Esophagus squamous epithelium (tissue), 5 donors: ENCODE results near the gene KCNH1. TPM values are rescaled to one million over a fixed set of nuclear protein-coding genes. Genes with fewer than 3 reads are reported as not detected.

Source experiments
- DNase-seq: peaks from one replicate; lab custom pipeline; 2025; lab: John Stamatoyannopoulos, UW
- H3K27ac ChIP-seq, 4 donors: fragments of 200-600 bp; sonication (generic); one replicate each; pipeline ENCODE4 v1.5.1; 2016 to 2019; ENCODE audit warnings: mild to moderate bottlenecking in 1 of 4
- H3K27me3 ChIP-seq, 4 donors: fragments of 200-600 bp; sonication (generic); 1 replicate in 3 of 4; 2 replicates in 1 of 4; pipeline versions ENCODE4 v1.5.1 to v1.6.0; 2017 to 2021; ENCODE audit warnings: antibody characterized with exemption in 1 of 4
- H3K36me3 ChIP-seq, 3 donors: fragments of 200-600 bp; sonication (generic); one replicate each; pipeline ENCODE4 v1.5.1; 2016 to 2019
- H3K4me1 ChIP-seq, 3 donors: fragments of 200-600 bp; sonication (generic); one replicate each; pipeline ENCODE4 v1.5.1; 2017 to 2019
- H3K4me3 ChIP-seq, 4 donors: fragments of 200-600 bp; sonication (generic); 1 replicate in 3 of 4; 2 replicates in 1 of 4; pipeline ENCODE4 v1.5.1; 2016 to 2019; ENCODE audit warnings: mild to moderate bottlenecking in 2 of 4, moderate library complexity in 1 of 4
- H3K9me3 ChIP-seq, 3 donors: fragments of 200-600 bp; sonication (generic); one replicate each; pipeline ENCODE4 v1.5.1; 2016 to 2019
- CTCF ChIP-seq, 6 experiments: fragments of 450-650 bp in 4 of 6; fragments of 200-600 bp in 2 of 6; sonication (generic) in 2 of 6; IDR thresholded peaks; one replicate each; pipeline ENCODE4 v1.5.1; 2016 to 2019; ENCODE audit warnings: antibody characterized with exemption in 6 of 6, mild to moderate bottlenecking in 4 of 6, moderate library complexity in 4 of 6
- POLR2A ChIP-seq, 4 donors: fragments of 450-650 bp; IDR thresholded peaks; one replicate each; pipeline ENCODE4 v1.6.1; 2017; ENCODE audit warnings: antibody characterized with exemption in 4 of 4, mild to moderate bottlenecking in 4 of 4, moderate library complexity in 3 of 4
- WGBS, 2 donors: methylation state at CpG; one replicate each; pipeline ENCODE4 v1.1.5; 2018; 5-methylcytosine and 5-hydroxymethylcytosine counted together
- intact Hi-C: fragments of 100-400 bp; cut with DNase I; formaldehyde crosslinking; loops from one replicate; pipeline ENCODE4 v1.15.0; 2022
- total RNA-seq, 4 donors: library from RNA; depleted of rRNA; stranded (reverse); fragments of >200 nt; gene quantifications; one replicate each; pipeline ENCODE4 v1.1.0, GENCODE V29; 2016
- donor health status: DM: yes; HTN: yes; CAD: no.

Gene KCNH1
- total RNA-seq, 4 donors from 2014 or later: 0.57 to 1.0 (median 0.83) TPM; not detected in 1

GRCh38 chr1:210850556-210850955 is 283.4 kb downstream of the KCNH1 start:
- H3K27me3 ChIP-seq: no peaks in the 10 kb centered on the region
- H3K4me1 ChIP-seq: no peaks in the 10 kb centered on the region
- DNase-seq: no peak
- no peak overlapping the region for H3K4me3 ChIP-seq
- H3K9me3 ChIP-seq: no peaks in the 10 kb centered on the region
- TF ChIP-seq CTCF (IDR thresholded peaks at IDR 0.05): no peak
- no peak for TF ChIP-seq POLR2A (IDR thresholded peaks at IDR 0.05)
- H3K27ac ChIP-seq: no peak overlapping the region
- intact Hi-C loops: no loop called here
- H3K36me3 ChIP-seq: no peaks in the 10 kb centered on the region

GRCh38 chr1:210848474-210848873 is 285.5 kb downstream of the KCNH1 start:
- Histone ChIP-seq H3K9me3 (no peaks in the 10 kb centered on the region), H3K4me1 (no peaks in the 10 kb centered on the region), H3K4me3 (no peak overlapping the region), H3K27ac (no peak overlapping the region), H3K36me3 (no peaks in the 10 kb centered on the region), H3K27me3 (no peaks in the 10 kb centered on the region)
- 89 to 91% methylated on average over 3 of the region's 3 CpGs for WGBS, 2 donors
- no peak for DNase-seq
- intact Hi-C loops: no loop called here
- no peak for TF ChIP-seq CTCF (IDR thresholded peaks at IDR 0.05)

GRCh38 chr1:210841926-210842625 is 291.9 kb downstream of the KCNH1 start:
- TF ChIP-seq POLR2A (IDR thresholded peaks at IDR 0.05) (no peak), CTCF (IDR thresholded peaks at IDR 0.05) (no peak)
- no peak for DNase-seq
- Histone ChIP-seq H3K36me3 (no peaks in the 10 kb centered on the region), H3K27me3 (no peaks in the 10 kb centered on the region), H3K4me3 (no peak overlapping the region), H3K9me3 (no peaks in the 10 kb centered on the region), H3K27ac (no peak overlapping the region), H3K4me1 (no peaks in the 10 kb centered on the region)
- intact Hi-C loops: no loop called here
- WGBS, 2 donors: 76 to 79% methylated on average over 5 of the region's 5 CpGs

- intact Hi-C loops: no loop called here
- H3K4me3 ChIP-seq: no peak overlapping the region
- WGBS, 2 donors: 65 to 74% methylated on average over 6 of the region's 6 CpGs
- no peaks in the 10 kb centered on the region for H3K27me3 ChIP-seq
- TF ChIP-seq CTCF (IDR thresholded peaks at IDR 0.05) (no peak), POLR2A (IDR thresholded peaks at IDR 0.05) (no peak)
- no peak overlapping the region for H3K27ac ChIP-seq
- no peaks in the 10 kb centered on the region for H3K4me1 ChIP-seq
- no peaks in the 10 kb centered on the region for H3K9me3 ChIP-seq
- no peaks in the 10 kb centered on the region for H3K36me3 ChIP-seq
- no peak for DNase-seq
These were observed 303.6 kb downstream of the KCNH1 start for GRCh38 chr1:210830034-210831028.
